HEK293 (cell line): ENCODE results near the gene TBC1D5.

Experiments used
- CTCF ChIA-PET: fragments of 350-600 bp; formaldehyde crosslinking; extraction: SDS; loops from one replicate; lab custom pipeline; 2021; ENCODE audit warnings: antibody characterized with exemption; lab: Yijun Ruan, JAX
- POLR2A ChIA-PET: fragments of 300-600 bp; formaldehyde crosslinking; extraction: SDS; loops from one replicate; lab custom pipeline; 2020; ENCODE audit warnings: antibody characterized with exemption, inconsistent platforms; lab: Yijun Ruan, JAX
- H3K27ac ChIP-seq: fragments of 200-500 bp; sonication (Bioruptor generic); 2 replicates; pipeline ENCODE4 v1.5.1; 2014; ENCODE audit warnings: low read depth, low read length, control low read depth, inconsistent platforms; ENCODE audit errors: extremely low read depth
- H3K36me3 ChIP-seq, 2 experiments: fragments of 200-500 bp in 1 of 2; sonication (Bioruptor generic) in 1 of 2; 1 replicate in 1 of 2; 2 replicates in 1 of 2; pipeline ENCODE4 v1.5.1; 2014 to 2017; ENCODE audit warnings: inconsistent platforms in 2 of 2, low read length in 2 of 2; ENCODE audit not compliant: control insufficient read depth in 2 of 2, insufficient read depth in 1 of 2
- H3K4me1 ChIP-seq: fragments of 200-500 bp; sonication (Bioruptor generic); 2 replicates; pipeline ENCODE4 v1.5.1; 2014; ENCODE audit warnings: mild to moderate bottlenecking, low read length, inconsistent platforms; ENCODE audit not compliant: control insufficient read depth, insufficient read depth
- H3K4me3 ChIP-seq: 2 replicates; pipeline ENCODE4 v1.5.1; 2011; ENCODE audit warnings: low read depth, mild to moderate bottlenecking, control low read depth, low read length, moderate library complexity
- H3K9me3 ChIP-seq: fragments of 200-500 bp; sonication (Bioruptor generic); 2 replicates; pipeline ENCODE4 v1.5.1; 2014; ENCODE audit warnings: low read depth, low read length, inconsistent platforms; ENCODE audit not compliant: control insufficient read depth, insufficient read depth
- HOXA7 ChIP-seq: sonication (generic); formaldehyde crosslinking; IDR thresholded peaks from 2 replicates; pipeline ENCODE4 v1.8.1; 2022; ENCODE audit warnings: missing genetic modification reagents, borderline replicate concordance
- PRDM1 ChIP-seq: fragments of 450-650 bp; formaldehyde crosslinking; IDR thresholded peaks from 2 replicates; pipeline ENCODE4; 2016; ENCODE audit warnings: missing biosample characterization, missing genetic modification characterization
- REPIN1 ChIP-seq: fragments of 450-650 bp; formaldehyde crosslinking; IDR thresholded peaks from 2 replicates; pipeline ENCODE4 v1.5.1; 2017; ENCODE audit warnings: missing biosample characterization, missing genetic modification characterization, low read depth
- ZBTB21 ChIP-seq: fragments of 450-650 bp; formaldehyde crosslinking; IDR thresholded peaks from 2 replicates; pipeline ENCODE4 v1.5.1; 2017; ENCODE audit warnings: missing biosample characterization, missing genetic modification characterization
- ZIC2 ChIP-seq: fragments of 450-650 bp; formaldehyde crosslinking; IDR thresholded peaks from 2 replicates; pipeline ENCODE4 v1.5.1; 2016; ENCODE audit warnings: missing biosample characterization, missing genetic modification characterization
- ZNF211 ChIP-seq: fragments of 450-650 bp; formaldehyde crosslinking; IDR thresholded peaks from 2 replicates; pipeline ENCODE4 v1.5.1; 2016; ENCODE audit warnings: low read depth, missing biosample characterization, missing genetic modification characterization
- ZNF23 ChIP-seq: fragments of 450-650 bp; formaldehyde crosslinking; IDR thresholded peaks from 2 replicates; pipeline ENCODE4 v1.5.1; 2016; ENCODE audit warnings: missing biosample characterization, missing genetic modification characterization, borderline replicate concordance
- ZNF248 ChIP-seq: fragments of 450-650 bp; formaldehyde crosslinking; IDR thresholded peaks from 2 replicates; pipeline ENCODE4 v1.5.1; 2017; ENCODE audit warnings: missing biosample characterization, missing genetic modification characterization
- ZNF302 ChIP-seq: fragments of 450-650 bp; formaldehyde crosslinking; IDR thresholded peaks from 2 replicates; pipeline ENCODE4 v1.5.1; 2016; ENCODE audit warnings: missing biosample characterization, missing genetic modification characterization, low read depth
- ZNF48 ChIP-seq: fragments of 450-650 bp; formaldehyde crosslinking; IDR thresholded peaks from 2 replicates; pipeline ENCODE4 v1.5.1; 2016; ENCODE audit warnings: missing biosample characterization, missing genetic modification characterization
- ZNF610 ChIP-seq: fragments of 450-650 bp; formaldehyde crosslinking; IDR thresholded peaks from 2 replicates; pipeline ENCODE4 v1.5.1; 2016; ENCODE audit warnings: missing biosample characterization, missing genetic modification characterization, borderline replicate concordance
- ZNF626 ChIP-seq: fragments of 450-650 bp; sonication (Bioruptor Pico); formaldehyde crosslinking; IDR thresholded peaks from 2 replicates; pipeline ENCODE4 v1.5.1; 2018; ENCODE audit warnings: missing biosample characterization, missing genetic modification characterization, inconsistent platforms
- ZNF701 ChIP-seq: fragments of 450-650 bp; formaldehyde crosslinking; IDR thresholded peaks from 2 replicates; pipeline ENCODE4 v1.5.1; 2016; ENCODE audit warnings: missing biosample characterization, missing genetic modification characterization
- ZNF792 ChIP-seq: fragments of 450-650 bp; formaldehyde crosslinking; IDR thresholded peaks from 2 replicates; pipeline ENCODE4 v1.5.1; 2016; ENCODE audit warnings: missing biosample characterization, missing genetic modification characterization
- TF ChIP-seq, protein P1 (sequence below): fragments of 450-650 bp; formaldehyde crosslinking; IDR thresholded peaks from 2 replicates; pipeline ENCODE4 v1.5.1; 2016; ENCODE audit warnings: missing biosample characterization, missing genetic modification characterization
- TF ChIP-seq, protein P2 (sequence below): fragments of 450-650 bp; formaldehyde crosslinking; IDR thresholded peaks from 2 replicates; pipeline ENCODE4 v1.5.1; 2016; ENCODE audit warnings: missing biosample characterization, missing genetic modification characterization, low read depth
- TF ChIP-seq, protein P3 (sequence below): fragments of 450-650 bp; formaldehyde crosslinking; IDR thresholded peaks from 2 replicates; pipeline ENCODE4 v1.5.1; 2016; ENCODE audit warnings: missing biosample characterization, missing genetic modification characterization
- TF ChIP-seq, protein P4 (sequence below): fragments of 450-650 bp; formaldehyde crosslinking; IDR thresholded peaks from 2 replicates; pipeline ENCODE4 v1.5.1; 2016; ENCODE audit warnings: missing biosample characterization, missing genetic modification characterization, borderline replicate concordance

The TBC1D5 gene

DNA sequence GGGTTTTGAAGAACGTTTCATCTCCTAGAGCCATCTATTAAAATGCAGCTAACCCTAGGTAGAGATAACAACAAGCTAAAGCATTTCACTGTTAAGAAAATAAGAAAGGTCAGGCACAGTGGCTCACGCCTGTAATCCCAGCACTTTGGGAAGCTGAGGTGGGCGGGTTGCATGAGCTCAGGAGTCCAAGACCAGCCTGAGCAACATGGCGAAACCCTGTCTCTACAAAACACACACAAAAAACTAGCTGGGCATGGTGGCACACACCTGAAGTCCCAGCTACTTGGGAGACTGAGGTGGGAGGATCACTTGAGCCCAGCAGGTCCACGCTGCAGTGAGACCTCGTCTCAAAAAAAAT, 5.4 kb upstream of the TBC1D5 start:
- Histone ChIP-seq H3K9me3 (no peaks in the 10 kb centered on the region), H3K27ac (no peak overlapping the region), H3K36me3 (no peaks in the 10 kb centered on the region), H3K4me1 (no peaks in the 10 kb centered on the region), H3K4me3 (no peak overlapping the region)
- TF ChIP-seq ZNF792 (tag by site-specific recombination), result no peak
- TF ChIP-seq ZNF302, result no peak
- TF ChIP-seq, protein P1, sequence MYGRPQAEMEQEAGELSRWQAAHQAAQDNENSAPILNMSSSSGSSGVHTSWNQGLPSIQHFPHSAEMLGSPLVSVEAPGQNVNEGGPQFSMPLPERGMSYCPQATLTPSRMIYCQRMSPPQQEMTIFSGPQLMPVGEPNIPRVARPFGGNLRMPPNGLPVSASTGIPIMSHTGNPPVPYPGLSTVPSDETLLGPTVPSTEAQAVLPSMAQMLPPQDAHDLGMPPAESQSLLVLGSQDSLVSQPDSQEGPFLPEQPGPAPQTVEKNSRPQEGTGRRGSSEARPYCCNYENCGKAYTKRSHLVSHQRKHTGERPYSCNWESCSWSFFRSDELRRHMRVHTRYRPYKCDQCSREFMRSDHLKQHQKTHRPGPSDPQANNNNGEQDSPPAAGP, result no peak
- CTCF ChIA-PET, result no interaction called here
- POLR2A ChIA-PET, result no interaction called here

- H3K9me3 ChIP-seq, result no peaks in the 10 kb centered on the region
- ChIA-PET POLR2A (no interaction called here), CTCF (no interaction called here)
- H3K36me3 ChIP-seq, result no peaks in the 10 kb centered on the region
- H3K27ac ChIP-seq, result no peak overlapping the region
- no peaks in the 10 kb centered on the region for H3K4me1 ChIP-seq
- TF ChIP-seq, protein P2, sequence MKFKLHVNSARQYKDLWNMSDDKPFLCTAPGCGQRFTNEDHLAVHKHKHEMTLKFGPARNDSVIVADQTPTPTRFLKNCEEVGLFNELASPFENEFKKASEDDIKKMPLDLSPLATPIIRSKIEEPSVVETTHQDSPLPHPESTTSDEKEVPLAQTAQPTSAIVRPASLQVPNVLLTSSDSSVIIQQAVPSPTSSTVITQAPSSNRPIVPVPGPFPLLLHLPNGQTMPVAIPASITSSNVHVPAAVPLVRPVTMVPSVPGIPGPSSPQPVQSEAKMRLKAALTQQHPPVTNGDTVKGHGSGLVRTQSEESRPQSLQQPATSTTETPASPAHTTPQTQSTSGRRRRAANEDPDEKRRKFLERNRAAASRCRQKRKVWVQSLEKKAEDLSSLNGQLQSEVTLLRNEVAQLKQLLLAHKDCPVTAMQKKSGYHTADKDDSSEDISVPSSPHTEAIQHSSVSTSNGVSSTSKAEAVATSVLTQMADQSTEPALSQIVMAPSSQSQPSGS (tag by site-specific recombination), result no peak
- TF ChIP-seq ZNF211, result no peak
- no peak for TF ChIP-seq ZNF23 (tag by site-specific recombination)
- no peak for TF ChIP-seq ZBTB21 (tag by site-specific recombination)
- no peak for TF ChIP-seq HOXA7
- TF ChIP-seq ZNF626 (tag by site-specific recombination), result no peak
- TF ChIP-seq ZNF610, result no peak
- TF ChIP-seq, protein P3, sequence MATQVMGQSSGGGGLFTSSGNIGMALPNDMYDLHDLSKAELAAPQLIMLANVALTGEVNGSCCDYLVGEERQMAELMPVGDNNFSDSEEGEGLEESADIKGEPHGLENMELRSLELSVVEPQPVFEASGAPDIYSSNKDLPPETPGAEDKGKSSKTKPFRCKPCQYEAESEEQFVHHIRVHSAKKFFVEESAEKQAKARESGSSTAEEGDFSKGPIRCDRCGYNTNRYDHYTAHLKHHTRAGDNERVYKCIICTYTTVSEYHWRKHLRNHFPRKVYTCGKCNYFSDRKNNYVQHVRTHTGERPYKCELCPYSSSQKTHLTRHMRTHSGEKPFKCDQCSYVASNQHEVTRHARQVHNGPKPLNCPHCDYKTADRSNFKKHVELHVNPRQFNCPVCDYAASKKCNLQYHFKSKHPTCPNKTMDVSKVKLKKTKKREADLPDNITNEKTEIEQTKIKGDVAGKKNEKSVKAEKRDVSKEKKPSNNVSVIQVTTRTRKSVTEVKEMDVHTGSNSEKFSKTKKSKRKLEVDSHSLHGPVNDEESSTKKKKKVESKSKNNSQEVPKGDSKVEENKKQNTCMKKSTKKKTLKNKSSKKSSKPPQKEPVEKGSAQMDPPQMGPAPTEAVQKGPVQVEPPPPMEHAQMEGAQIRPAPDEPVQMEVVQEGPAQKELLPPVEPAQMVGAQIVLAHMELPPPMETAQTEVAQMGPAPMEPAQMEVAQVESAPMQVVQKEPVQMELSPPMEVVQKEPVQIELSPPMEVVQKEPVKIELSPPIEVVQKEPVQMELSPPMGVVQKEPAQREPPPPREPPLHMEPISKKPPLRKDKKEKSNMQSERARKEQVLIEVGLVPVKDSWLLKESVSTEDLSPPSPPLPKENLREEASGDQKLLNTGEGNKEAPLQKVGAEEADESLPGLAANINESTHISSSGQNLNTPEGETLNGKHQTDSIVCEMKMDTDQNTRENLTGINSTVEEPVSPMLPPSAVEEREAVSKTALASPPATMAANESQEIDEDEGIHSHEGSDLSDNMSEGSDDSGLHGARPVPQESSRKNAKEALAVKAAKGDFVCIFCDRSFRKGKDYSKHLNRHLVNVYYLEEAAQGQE (tag by site-specific recombination), result no peak
- no peak for TF ChIP-seq ZNF701 (tag by site-specific recombination)
- TF ChIP-seq ZIC2 (tag by site-specific recombination), result no peak
- TF ChIP-seq, protein P1, result no peak
- TF ChIP-seq REPIN1, result no peak
- no peak overlapping the region for H3K4me3 ChIP-seq
These were observed 4.9 kb upstream of the TBC1D5 start for GRCh38 chr3:17747174-17747889.

GRCh38 chr3:17745894-17746293, 3.5 kb upstream of the TBC1D5 start:
- Histone ChIP-seq H3K27ac (no peak overlapping the region), H3K4me3 (no peak overlapping the region), H3K36me3 (no peaks in the 10 kb centered on the region), H3K9me3 (no peaks in the 10 kb centered on the region), H3K4me1 (peaks cover 4% of the 10 kb centered on the region; the same call in 1 of the 2 replicates)
- ChIA-PET CTCF (interaction anchor here (1.0 to 1.1 kb wide), 2 partner anchors 95 to 101 kb away, joined by 3 to 4 read pairs; no protein-coding TSS in a partner anchor), POLR2A (no interaction called here)
- TF ChIP-seq, protein P3 (tag by site-specific recombination), result no peak
- TF ChIP-seq, protein P4, sequence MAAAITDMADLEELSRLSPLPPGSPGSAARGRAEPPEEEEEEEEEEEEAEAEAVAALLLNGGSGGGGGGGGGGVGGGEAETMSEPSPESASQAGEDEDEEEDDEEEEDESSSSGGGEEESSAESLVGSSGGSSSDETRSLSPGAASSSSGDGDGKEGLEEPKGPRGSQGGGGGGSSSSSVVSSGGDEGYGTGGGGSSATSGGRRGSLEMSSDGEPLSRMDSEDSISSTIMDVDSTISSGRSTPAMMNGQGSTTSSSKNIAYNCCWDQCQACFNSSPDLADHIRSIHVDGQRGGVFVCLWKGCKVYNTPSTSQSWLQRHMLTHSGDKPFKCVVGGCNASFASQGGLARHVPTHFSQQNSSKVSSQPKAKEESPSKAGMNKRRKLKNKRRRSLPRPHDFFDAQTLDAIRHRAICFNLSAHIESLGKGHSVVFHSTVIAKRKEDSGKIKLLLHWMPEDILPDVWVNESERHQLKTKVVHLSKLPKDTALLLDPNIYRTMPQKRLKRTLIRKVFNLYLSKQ (tag by site-specific recombination), result no peak
- TF ChIP-seq ZNF48, result no peak
- no peak for TF ChIP-seq ZNF248 (tag by site-specific recombination)
- TF ChIP-seq PRDM1 (tag by site-specific recombination), result no peak
